ENCODE data around the gene OXSR1. TPM values are rescaled to one million over a fixed set of nuclear protein-coding genes. Genes with fewer than 3 reads are reported as not detected.

OXSR1 gene
- total and polyA plus RNA-seq, 4 donors, result 4.3 to 24.7 (median 12.2) TPM

- 82% methylated on average over 7 of the region's 7 CpGs for WGBS
- H3K27ac ChIP-seq (ENCODE audit: low read depth in 1 of 2, low read length in 2 of 2), result peak overlapping the region in 1 of 2 donors; percentile 96
- H3K9me3 ChIP-seq (ENCODE audit: control insufficient read depth in 4 of 4, low read length in 3 of 4), result no peaks in the 10 kb centered on the region
- peaks cover 2 to 19% (median 16%) of the 10 kb centered on the region in 4 donors for H3K36me3 ChIP-seq (ENCODE audit: control insufficient read depth in 4 of 4, insufficient read depth in 3 of 4, low read depth in 1 of 4, low read length in 3 of 4)
- H3K27me3 ChIP-seq (ENCODE audit: control insufficient read depth in 4 of 4, insufficient read depth in 4 of 4, low read length in 3 of 4), result no peaks in the 10 kb centered on the region
- H3K9ac ChIP-seq (ENCODE audit: low read depth in 1 of 2, low read length in 2 of 2), result peak overlapping the region; percentile 82 to 92
- peak; percentile 32 for DNase-seq (ENCODE audit: low spot score)
- peak overlapping the region; percentile 78 to 96 (median 83) for H3K4me3 ChIP-seq (ENCODE audit: low read depth in 1 of 3, low read length in 3 of 3)
- peaks cover 4 to 39% (median 28%) of the 10 kb centered on the region in 4 donors for H3K4me1 ChIP-seq (ENCODE audit: control insufficient read depth in 4 of 4, insufficient read depth in 4 of 4, low read length in 3 of 4)
- TF ChIP-seq GABPA (IDR thresholded peaks at IDR 0.05 in 1 of 2, conservative IDR thresholded peaks at IDR 0.05 in 1 of 2) (no peak), YY1 (IDR thresholded peaks at IDR 0.05) (no peak), MAX (IDR thresholded peaks at IDR 0.05) (no peak), RAD21 (IDR thresholded peaks at IDR 0.05) (no peak), HNF4A (conservative IDR thresholded peaks at IDR 0.05) (no peak), ATF3 (IDR thresholded peaks at IDR 0.05) (no peak), CTCF (IDR thresholded peaks at IDR 0.05; ENCODE audit: low read depth, low read length, missing input control) (no peak), TAF1 (conservative IDR thresholded peaks at IDR 0.05) (no peak), FOXA2 (IDR thresholded peaks at IDR 0.05) (no peak), ZBTB33 (IDR thresholded peaks at IDR 0.05) (no peak), REST (IDR thresholded peaks at IDR 0.05) (no peak), NR2F2 (IDR thresholded peaks at IDR 0.05) (no peak)
Measured at GRCh38 chr3:38139652-38140051, 25.7 kb upstream of the OXSR1 start.

GRCh38 chr3:38140326-38141172 is 24.8 kb upstream of the OXSR1 start:
- no peak overlapping the region for H3K27ac ChIP-seq (ENCODE audit: low read depth in 1 of 2, low read length in 2 of 2)
- no peaks in the 10 kb centered on the region for H3K9me3 ChIP-seq (ENCODE audit: control insufficient read depth in 4 of 4, low read length in 3 of 4)
- H3K4me1 ChIP-seq (ENCODE audit: control insufficient read depth in 4 of 4, insufficient read depth in 4 of 4, low read length in 3 of 4), result peaks cover 4 to 32% (median 23%) of the 10 kb centered on the region in 4 donors
- H3K27me3 ChIP-seq (ENCODE audit: control insufficient read depth in 4 of 4, insufficient read depth in 4 of 4, low read length in 3 of 4), result no peaks in the 10 kb centered on the region
- no peak overlapping the region for H3K9ac ChIP-seq (ENCODE audit: low read depth in 1 of 2, low read length in 2 of 2)
- 98% methylated on average over 13 of the region's 13 CpGs for WGBS
- DNase-seq (ENCODE audit: low spot score), result peak; percentile 32
- H3K36me3 ChIP-seq (ENCODE audit: control insufficient read depth in 4 of 4, insufficient read depth in 3 of 4, low read depth in 1 of 4, low read length in 3 of 4), result peaks cover 2 to 19% (median 16%) of the 10 kb centered on the region in 4 donors
- H3K4me3 ChIP-seq (ENCODE audit: low read depth in 1 of 3, low read length in 3 of 3), result no peak overlapping the region
- TF ChIP-seq FOXA1 (IDR thresholded peaks at IDR 0.05), result no peak
- no peak for TF ChIP-seq SP1 (IDR thresholded peaks at IDR 0.05)
- no peak for TF ChIP-seq ZBTB33 (IDR thresholded peaks at IDR 0.05)
- TF ChIP-seq HNF4G (IDR thresholded peaks at IDR 0.05), result no peak
- TF ChIP-seq HNF4A (conservative IDR thresholded peaks at IDR 0.05), result no peak
- no peak for TF ChIP-seq MAX (IDR thresholded peaks at IDR 0.05)
- TF ChIP-seq RXRA (IDR thresholded peaks at IDR 0.05), result no peak
- TF ChIP-seq JUND (IDR thresholded peaks at IDR 0.05), result no peak
- no peak for TF ChIP-seq RAD21 (IDR thresholded peaks at IDR 0.05)
- TF ChIP-seq YY1 (IDR thresholded peaks at IDR 0.05), result no peak
- TF ChIP-seq GABPA (IDR thresholded peaks at IDR 0.05 in 1 of 2, conservative IDR thresholded peaks at IDR 0.05 in 1 of 2), result no peak
- TF ChIP-seq FOXA2 (IDR thresholded peaks at IDR 0.05), result no peak
- TF ChIP-seq EGR1 (IDR thresholded peaks at IDR 0.05; ENCODE audit: low read depth in 2 of 2), result no peak

All from liver (tissue), 9 donors.